Keratinocyte (primary cell): Measurements from ENCODE around the gene YPEL1. TPM values are rescaled to one million over a fixed set of nuclear protein-coding genes. Genes with fewer than 3 reads are reported as not detected.
A peak's percentile ranks its signal among the peaks of the same experiment; 100 is the strongest.

ENCODE experiments used
- DNase-seq: peaks from one replicate; pipeline ENCODE4 v3.0.0-alpha.2; 2011; ENCODE audit warnings: low read depth, missing footprints, low spot score
- FAIRE-seq: peaks from 2 replicates; lab custom pipeline; 2011; peaks lifted over from hg19 to GRCh38; lab: Jason Lieb, UNC
- H2AFZ ChIP-seq: 2 replicates; pipeline ENCODE4 v1.6.0; 2012; ENCODE audit warnings: low read length, control low read depth, inconsistent platforms; ENCODE audit not compliant: control insufficient read depth
- H3K27ac ChIP-seq: 2 replicates; pipeline ENCODE4 v1.5.1; 2011; ENCODE audit warnings: low read length; ENCODE audit not compliant: control insufficient read depth, insufficient read depth
- H3K27me3 ChIP-seq: 3 replicates; pipeline ENCODE4 v1.6.0; 2011; ENCODE audit warnings: low read length; ENCODE audit not compliant: control insufficient read depth, insufficient read depth; ENCODE audit errors: extremely low read depth
- H3K36me3 ChIP-seq, 2 experiments: 2 replicates in 1 of 2; 3 replicates in 1 of 2; pipeline ENCODE4 v1.5.1; 2011; ENCODE audit warnings: low read length in 2 of 2, mild to moderate bottlenecking in 1 of 2; ENCODE audit not compliant: control insufficient read depth in 2 of 2, insufficient read depth in 2 of 2; ENCODE audit errors: extremely low read depth in 1 of 2
- H3K4me1 ChIP-seq: 3 replicates; pipeline ENCODE4 v1.5.1; 2011; ENCODE audit warnings: low read length; ENCODE audit not compliant: control insufficient read depth, insufficient read depth; ENCODE audit errors: extremely low read depth
- H3K4me2 ChIP-seq: 3 replicates; pipeline ENCODE4 v1.6.0; 2011; ENCODE audit warnings: low read depth, low read length; ENCODE audit not compliant: control insufficient read depth, insufficient read depth; ENCODE audit errors: extremely low read depth
- H3K4me3 ChIP-seq, 3 experiments: fragments of 200-600 bp in 1 of 3; sonication (generic) in 1 of 3; 2 replicates in 2 of 3; 3 replicates in 1 of 3; pipeline ENCODE4 v1.5.1; 2011 to 2016; ENCODE audit warnings: low read length in 3 of 3, mild to moderate bottlenecking in 3 of 3, control low read depth in 2 of 3, inconsistent platforms in 1 of 3, low read depth in 1 of 3, mixed read lengths in 1 of 3, mixed run types in 1 of 3, moderate library complexity in 1 of 3; ENCODE audit not compliant: control insufficient read depth in 2 of 3, insufficient read depth in 2 of 3; ENCODE audit errors: extremely low read depth in 1 of 3
- H3K79me2 ChIP-seq: 2 replicates; pipeline ENCODE4 v1.6.0; 2012; ENCODE audit warnings: low read length; ENCODE audit not compliant: control insufficient read depth, insufficient read depth
- H3K9ac ChIP-seq: 3 replicates; pipeline ENCODE4 v1.6.0; 2011; ENCODE audit warnings: low read length; ENCODE audit not compliant: control insufficient read depth, insufficient read depth; ENCODE audit errors: extremely low read depth
- H3K9me1 ChIP-seq: 3 replicates; pipeline ENCODE4 v1.6.0; 2011; ENCODE audit warnings: low read length; ENCODE audit not compliant: control insufficient read depth, insufficient read depth; ENCODE audit errors: extremely low read depth
- H3K9me3 ChIP-seq: 2 replicates; pipeline ENCODE4 v1.5.1; 2012; ENCODE audit warnings: low read depth, low read length; ENCODE audit not compliant: control insufficient read depth
- H4K20me1 ChIP-seq: 3 replicates; pipeline ENCODE4 v1.6.0; 2011; ENCODE audit warnings: low read length; ENCODE audit not compliant: control insufficient read depth, insufficient read depth; ENCODE audit errors: extremely low read depth
- CTCF ChIP-seq, 3 experiments: IDR thresholded peaks in 1 of 3; conservative IDR thresholded peaks in 1 of 3; optimal IDR thresholded peaks in 1 of 3; 2 replicates in 2 of 3; 3 replicates in 1 of 3; pipeline versions ENCODE3 to v1.5.1; 2011; ENCODE audit warnings: low read length in 3 of 3, mild to moderate bottlenecking in 3 of 3, moderate library complexity in 2 of 3, control low read depth in 1 of 3, inconsistent platforms in 1 of 3; ENCODE audit not compliant: insufficient read depth in 2 of 3; ENCODE audit errors: extremely low read depth in 1 of 3
- EZH2 ChIP-seq: IDR thresholded peaks from one replicate; pipeline ENCODE4 v1.6.1; 2012; ENCODE audit warnings: inconsistent platforms, mild to moderate bottlenecking, low read length, moderate library complexity
- dilution Hi-C: fragments of 300-500 bp; cut with MboI; formaldehyde crosslinking; loops from one replicate; pipeline ENCODE4 v1.7.0; 2020; ENCODE audit warnings: low sequenced_read_pairs; ENCODE audit not compliant: extremely low pct_ligation_motif_present
- polyA plus RNA-seq, 5 experiments: library from polyadenylated mRNA; depleted of rRNA in 3 of 5; stranded (reverse) in 3 of 5; stranded (forward) in 1 of 5; unstranded in 1 of 5; fragments of >200 nt; gene quantifications; 1 replicate in 1 of 5; 2 replicates in 3 of 5; 3 replicates in 1 of 5; pipeline versions ENCODE4 v1.2.1 to v1.2.3, GENCODE V29; 2011 to 2012; ENCODE audit warnings: missing spikeins in 2 of 5, low read depth in 1 of 5, low replicate concordance in 1 of 5

Gene YPEL1
- polyA plus RNA-seq, 1 donor (not counting 4 experiments of a cell fraction or from before 2014, with no cell fraction given), result 0.03 TPM

- H3K79me2 ChIP-seq, result no peaks in the 10 kb centered on the region
- H3K36me3 ChIP-seq, result no peaks in the 10 kb centered on the region
- TF ChIP-seq CTCF (optimal IDR thresholded peaks at IDR 0.05 in 1 of 3, IDR thresholded peaks at IDR 0.05 in 1 of 3, conservative IDR thresholded peaks at IDR 0.05 in 1 of 3; ENCODE audit: extremely low read depth in 1 of 3, insufficient read depth in 2 of 3, low read length in 3 of 3), result no peak
- TF ChIP-seq EZH2, result no peak
- no peak for DNase-seq
- no peak overlapping the region for H3K27ac ChIP-seq
- no peaks in the 10 kb centered on the region for H3K9me1 ChIP-seq
- H2AFZ ChIP-seq, result peak overlapping the region; percentile 23
- dilution Hi-C loops, result no loop called here
- H4K20me1 ChIP-seq, result no peaks in the 10 kb centered on the region
- peak overlapping the region in 1 of 3 experiments; percentile 27 for H3K4me3 ChIP-seq
- no peak for FAIRE-seq
- no peaks in the 10 kb centered on the region for H3K9me3 ChIP-seq
- H3K27me3 ChIP-seq, result peaks cover 19% of the 10 kb centered on the region
- no peak overlapping the region for H3K4me2 ChIP-seq
- H3K4me1 ChIP-seq, result peaks cover 5% of the 10 kb centered on the region
- H3K9ac ChIP-seq, result no peak overlapping the region
Measured at GRCh38 chr22:21736084-21736642, 569 bp upstream of the YPEL1 start.

DNA sequence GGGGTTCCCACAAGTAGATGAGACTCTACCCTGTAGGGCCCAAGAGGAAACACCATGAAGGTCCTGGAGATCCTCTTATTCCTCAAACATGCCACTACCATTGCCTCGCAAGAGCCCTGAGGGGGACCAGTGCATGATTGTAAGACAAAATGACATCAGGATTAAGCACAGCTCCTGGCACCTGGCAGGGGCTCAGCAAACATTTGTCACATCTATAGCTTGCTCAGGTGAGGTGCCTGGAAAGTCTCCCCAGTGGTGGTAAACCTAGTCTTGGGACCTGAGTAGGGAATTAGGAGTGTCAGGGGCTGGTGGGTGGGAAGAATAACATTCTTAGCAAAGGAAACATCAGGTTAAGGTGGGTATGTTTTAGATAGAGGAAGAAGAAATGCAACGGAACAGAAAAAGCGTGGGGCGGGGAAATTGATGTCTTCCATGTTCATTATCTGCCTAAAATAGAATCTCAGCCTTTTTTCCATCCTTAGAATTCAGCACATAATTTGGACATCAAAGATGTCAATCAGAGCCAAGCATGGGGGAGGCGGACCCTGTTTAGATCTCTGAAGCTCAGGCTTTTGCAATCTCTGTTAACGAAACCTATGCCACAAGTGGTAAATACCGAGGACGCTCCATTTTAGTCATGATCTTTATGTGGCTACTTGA, 924 bp downstream of the YPEL1 start:
- no peaks in the 10 kb centered on the region for H3K9me3 ChIP-seq
- H3K36me3 ChIP-seq, result no peaks in the 10 kb centered on the region
- FAIRE-seq (no peak), DNase-seq (no peak)
- dilution Hi-C loops, result no loop called here
- no peaks in the 10 kb centered on the region for H3K9me1 ChIP-seq
- no peak overlapping the region for H3K27ac ChIP-seq
- peak overlapping the region; percentile 75 for H3K4me2 ChIP-seq
- peak overlapping the region in 2 of 3 experiments; percentile 44 to 47 for H3K4me3 ChIP-seq
- H3K4me1 ChIP-seq, result peaks cover 5% of the 10 kb centered on the region
- TF ChIP-seq CTCF (optimal IDR thresholded peaks at IDR 0.05 in 1 of 3, IDR thresholded peaks at IDR 0.05 in 1 of 3, conservative IDR thresholded peaks at IDR 0.05 in 1 of 3; ENCODE audit: extremely low read depth in 1 of 3, insufficient read depth in 2 of 3, low read length in 3 of 3) (no peak), EZH2 (no peak)
- peaks cover 19% of the 10 kb centered on the region for H3K27me3 ChIP-seq
- no peaks in the 10 kb centered on the region for H4K20me1 ChIP-seq
- H2AFZ ChIP-seq, result no peak overlapping the region
- no peaks in the 10 kb centered on the region for H3K79me2 ChIP-seq
- H3K9ac ChIP-seq, result no peak overlapping the region
